Measurements from ENCODE around the gene WASF2.
"Not testable (repeated sequence)": the region's sequence is repeated elsewhere in the genome, so short reads cannot be mapped to it uniquely, and the experiment has no call there.

The WASF2 gene

DNA sequence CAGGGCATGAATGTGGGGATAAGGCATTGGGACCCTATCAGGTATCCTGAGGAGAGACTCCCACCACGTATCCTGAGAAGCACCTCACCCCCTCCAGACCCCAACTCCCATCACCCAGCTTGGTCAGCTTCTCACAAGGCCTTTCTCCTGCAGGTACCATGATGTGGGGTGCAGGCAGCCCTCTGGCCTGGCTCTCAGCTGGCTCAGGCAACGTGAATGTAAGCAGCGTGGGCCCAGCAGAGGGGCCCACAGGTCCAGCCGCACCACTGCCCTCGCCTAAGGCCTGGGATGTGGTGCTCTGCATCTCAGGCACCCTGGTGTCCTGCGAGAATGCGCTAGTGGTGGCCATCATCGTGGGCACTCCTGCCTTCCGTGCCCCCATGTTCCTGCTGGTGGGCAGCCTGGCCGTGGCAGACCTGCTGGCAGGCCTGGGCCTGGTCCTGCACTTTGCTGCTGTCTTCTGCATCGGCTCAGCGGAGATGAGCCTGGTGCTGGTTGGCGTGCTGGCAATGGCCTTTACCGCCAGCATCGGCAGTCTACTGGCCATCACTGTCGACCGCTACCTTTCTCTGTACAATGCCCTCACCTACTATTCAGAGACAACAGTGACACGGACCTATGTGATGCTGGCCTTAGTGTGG, 96.2 kb downstream of the WASF2 start:
- Histone ChIP-seq H3K36me3 (no peaks in the 10 kb centered on the region), H3K27me3 (no peaks in the 10 kb centered on the region), H3K9me3 (no peaks in the 10 kb centered on the region), H3K4me3 (ENCODE audit: low read depth, low read length) (no peak overlapping the region), H3K4me1 (peaks cover 4% of the 10 kb centered on the region; the same call in 1 of the 2 replicates)
- TF ChIP-seq, protein P1, sequence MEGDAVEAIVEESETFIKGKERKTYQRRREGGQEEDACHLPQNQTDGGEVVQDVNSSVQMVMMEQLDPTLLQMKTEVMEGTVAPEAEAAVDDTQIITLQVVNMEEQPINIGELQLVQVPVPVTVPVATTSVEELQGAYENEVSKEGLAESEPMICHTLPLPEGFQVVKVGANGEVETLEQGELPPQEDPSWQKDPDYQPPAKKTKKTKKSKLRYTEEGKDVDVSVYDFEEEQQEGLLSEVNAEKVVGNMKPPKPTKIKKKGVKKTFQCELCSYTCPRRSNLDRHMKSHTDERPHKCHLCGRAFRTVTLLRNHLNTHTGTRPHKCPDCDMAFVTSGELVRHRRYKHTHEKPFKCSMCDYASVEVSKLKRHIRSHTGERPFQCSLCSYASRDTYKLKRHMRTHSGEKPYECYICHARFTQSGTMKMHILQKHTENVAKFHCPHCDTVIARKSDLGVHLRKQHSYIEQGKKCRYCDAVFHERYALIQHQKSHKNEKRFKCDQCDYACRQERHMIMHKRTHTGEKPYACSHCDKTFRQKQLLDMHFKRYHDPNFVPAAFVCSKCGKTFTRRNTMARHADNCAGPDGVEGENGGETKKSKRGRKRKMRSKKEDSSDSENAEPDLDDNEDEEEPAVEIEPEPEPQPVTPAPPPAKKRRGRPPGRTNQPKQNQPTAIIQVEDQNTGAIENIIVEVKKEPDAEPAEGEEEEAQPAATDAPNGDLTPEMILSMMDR (IDR thresholded peaks at IDR 0.05; ENCODE audit: low read depth, low read length) = no peak
- no peak for DNase-seq

DNA sequence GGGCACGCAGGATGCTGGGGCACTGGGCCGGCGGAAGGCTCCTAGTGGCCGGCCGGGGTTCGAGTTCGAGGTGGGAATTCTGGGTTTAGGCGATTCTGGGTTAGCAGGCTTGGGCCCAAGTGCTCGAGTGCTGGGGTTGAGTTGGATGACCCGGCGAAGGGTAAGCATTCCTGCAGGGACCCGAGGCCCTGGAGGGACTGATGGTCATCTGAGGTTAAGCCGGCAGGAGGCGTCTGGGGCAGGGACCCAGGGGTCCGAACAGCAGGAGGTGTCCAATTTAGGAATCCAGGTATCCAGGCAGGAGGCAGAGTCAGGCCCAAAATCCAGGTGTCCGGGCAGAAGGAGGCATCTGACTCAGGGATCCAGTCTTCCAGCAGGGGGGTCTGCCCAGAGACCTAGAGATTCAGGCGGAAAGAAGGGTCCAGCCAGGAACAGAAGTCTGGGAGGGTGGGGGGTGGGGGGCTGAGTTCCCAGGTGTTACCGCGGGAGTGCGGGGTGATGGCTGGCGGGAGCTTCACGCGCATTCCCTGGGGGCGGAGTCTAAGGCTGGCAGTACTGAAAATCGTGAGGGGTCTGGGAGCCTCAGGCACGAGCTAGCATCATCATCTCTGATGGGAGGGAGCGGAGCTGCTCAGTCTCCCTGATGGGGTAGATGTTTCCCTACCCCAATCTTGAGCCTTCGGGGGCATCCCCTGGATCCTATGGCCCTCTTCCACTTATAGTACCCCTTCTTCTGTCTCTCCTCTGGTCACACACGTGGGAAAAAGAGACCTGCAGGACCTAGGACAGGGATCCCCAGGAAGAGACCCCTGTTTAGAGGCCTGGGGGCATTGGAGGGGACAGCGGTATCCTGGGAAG, 97.0 kb downstream of the WASF2 start:
- Histone ChIP-seq H3K9me3 (no peaks in the 10 kb centered on the region), H3K4me1 (peaks cover 4% of the 10 kb centered on the region; the same call in 1 of the 2 replicates), H3K36me3 (no peaks in the 10 kb centered on the region), H3K4me3 (ENCODE audit: low read depth, low read length) (peak overlapping the region; percentile 70), H3K27me3 (no peaks in the 10 kb centered on the region)
- TF ChIP-seq, protein P1 (IDR thresholded peaks at IDR 0.05; ENCODE audit: low read depth, low read length) = peak; percentile 28; the same call in 1 of the 2 replicates
- DNase-seq = no peak

DNA sequence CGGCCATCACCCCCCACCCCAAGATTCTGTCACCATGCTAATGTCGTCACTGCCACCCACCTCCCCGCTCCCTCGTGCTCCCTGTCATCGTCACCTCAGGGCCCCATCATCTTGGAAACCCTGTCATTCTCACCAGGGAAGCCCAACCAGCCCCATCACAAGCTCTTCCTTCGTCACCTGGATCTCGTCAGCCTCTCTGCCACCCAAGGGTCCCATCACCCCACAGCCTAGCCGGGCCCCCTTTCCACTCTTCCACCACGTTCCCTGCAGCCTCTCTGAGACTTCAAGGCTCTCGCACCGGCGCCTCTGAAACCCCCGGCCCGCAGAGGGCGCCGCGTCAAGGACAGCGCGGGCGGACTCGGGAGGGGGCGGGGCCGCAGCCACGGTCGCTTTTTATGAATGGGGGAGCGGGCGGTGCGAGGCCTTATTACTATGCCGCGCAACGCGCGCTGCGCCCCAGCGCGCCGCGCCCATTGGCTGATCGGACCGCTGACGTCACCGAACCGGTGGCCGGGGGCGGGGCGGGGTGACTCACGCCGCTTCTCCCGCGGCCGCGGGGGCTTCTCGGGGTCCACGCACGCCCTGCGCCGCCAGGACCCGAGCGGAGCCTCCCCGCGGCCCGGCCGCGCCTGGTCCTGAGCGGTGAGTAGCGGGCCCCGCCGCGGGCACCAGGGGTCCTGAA, 97.7 kb downstream of the WASF2 start, which contains the start of gene GPR3:
Gene GPR3, plus strand, starts transcription at position 527 of the 682 bp plus-strand sequence. CDS start 1,177 bp downstream, outside the sequence.
- Histone ChIP-seq H3K27me3 (no peaks in the 10 kb centered on the region), H3K4me3 (ENCODE audit: low read depth, low read length) (peak within 1 kb of the TSS; percentile 70), H3K36me3 (no peaks in the 10 kb centered on the region), H3K4me1 (peaks cover 4% of the 10 kb centered on the region; the same call in 1 of the 2 replicates), H3K9me3 (no peaks in the 10 kb centered on the region)
- TF ChIP-seq, protein P1 (IDR thresholded peaks at IDR 0.05; ENCODE audit: low read depth, low read length) = peak; percentile 54
- peak; percentile 91 for DNase-seq

DNA sequence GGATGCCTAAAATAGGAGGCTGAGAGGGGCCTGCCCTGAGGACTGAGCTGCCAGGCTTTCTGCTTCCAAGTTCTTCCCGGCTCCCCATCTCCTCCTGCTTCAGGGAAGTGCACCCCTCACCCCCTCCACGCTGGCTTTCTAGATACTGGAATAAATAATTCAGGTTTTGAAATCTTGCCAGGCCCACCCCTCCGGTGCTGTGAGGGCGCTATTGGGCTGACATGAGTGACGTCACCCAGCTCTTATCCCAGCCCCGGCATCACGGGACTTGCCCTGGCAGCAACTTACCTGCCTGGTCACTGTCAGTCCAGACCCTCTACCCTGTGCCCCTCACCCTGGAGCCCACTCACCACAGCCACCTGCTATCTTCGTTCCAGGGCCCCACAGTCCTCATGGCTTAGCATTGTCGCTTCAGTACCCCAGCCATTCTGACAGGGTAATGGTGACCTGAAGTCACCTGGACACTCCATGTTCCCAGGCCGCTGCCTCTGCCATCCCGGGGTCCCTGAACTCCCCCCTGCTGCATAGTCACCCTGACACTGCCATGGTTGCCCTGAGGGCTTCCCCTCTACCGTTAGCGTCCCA, 98.4 kb downstream of the WASF2 start:
- H3K4me1 ChIP-seq = peaks cover 4% of the 10 kb centered on the region; the same call in 1 of the 2 replicates
- no peak for DNase-seq
- no peaks in the 10 kb centered on the region for H3K9me3 ChIP-seq
- TF ChIP-seq, protein P1 (IDR thresholded peaks at IDR 0.05; ENCODE audit: low read depth, low read length) = no peak
- H3K4me3 ChIP-seq (ENCODE audit: low read depth, low read length) = no peak overlapping the region
- no peaks in the 10 kb centered on the region for H3K27me3 ChIP-seq
- no peaks in the 10 kb centered on the region for H3K36me3 ChIP-seq

DNA sequence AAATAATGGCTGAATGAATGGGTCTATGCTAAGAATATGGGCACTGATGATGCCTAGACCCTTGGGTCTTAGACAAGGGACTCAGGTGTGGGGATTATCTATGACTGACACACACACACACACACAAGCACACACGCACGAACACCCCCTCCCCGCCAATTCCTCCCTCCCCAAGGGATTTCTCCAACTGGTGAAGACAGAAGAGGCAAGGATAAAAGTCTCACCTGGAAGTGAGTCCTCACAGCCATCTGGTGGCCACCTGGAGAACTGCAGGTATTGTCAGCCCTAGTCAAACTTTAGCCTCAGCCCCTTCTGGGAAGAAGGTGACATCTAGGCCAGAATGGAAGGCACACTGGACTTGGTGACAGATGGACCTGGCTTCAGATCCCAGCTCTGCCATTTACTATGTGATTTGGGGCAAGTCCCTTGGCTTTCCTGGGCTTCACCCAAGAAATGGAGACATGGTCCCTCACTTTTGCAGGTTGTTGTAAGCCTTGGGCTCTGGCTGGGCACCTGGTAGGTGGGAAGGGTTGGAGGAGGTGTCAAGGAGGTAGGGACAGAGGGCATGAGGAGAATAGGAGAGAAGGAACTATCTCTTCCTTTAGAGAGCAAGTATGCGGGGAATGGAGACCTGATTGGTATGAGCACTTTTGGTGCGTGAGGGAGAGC, 101.5 kb downstream of the WASF2 start:
- no peak overlapping the region for H3K4me3 ChIP-seq (ENCODE audit: low read depth, low read length)
- no peaks in the 10 kb centered on the region for H3K9me3 ChIP-seq
- DNase-seq = peak; percentile 55
- TF ChIP-seq, protein P1 (IDR thresholded peaks at IDR 0.05; ENCODE audit: low read depth, low read length) = peak; percentile 79
- no peaks in the 10 kb centered on the region for H3K36me3 ChIP-seq
- H3K27me3 ChIP-seq = no peaks in the 10 kb centered on the region
- H3K4me1 ChIP-seq = peaks cover 4% of the 10 kb centered on the region; the same call in 1 of the 2 replicates

DNA sequence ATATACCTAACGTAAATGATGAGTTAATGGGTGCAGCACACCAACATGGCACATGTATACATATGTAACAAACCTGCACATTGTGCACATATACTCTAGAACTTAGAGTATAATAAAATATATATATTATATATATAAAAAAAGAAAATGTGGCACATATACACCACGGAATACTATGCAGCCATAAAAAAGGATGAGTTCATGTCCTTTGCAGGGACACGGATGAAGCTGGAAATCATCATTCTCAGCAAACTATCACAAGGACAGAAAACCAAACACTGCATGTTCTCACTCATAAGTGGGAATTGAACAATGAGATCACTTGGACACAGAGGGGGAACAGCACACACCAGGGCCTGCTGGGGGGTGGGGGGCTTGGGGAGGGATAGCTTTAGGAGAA, 105.2 kb downstream of the WASF2 start:
- H3K9me3 ChIP-seq; DNase-seq; H3K4me1 ChIP-seq; H3K4me3 ChIP-seq (ENCODE audit: low read depth, low read length); H3K27me3 ChIP-seq; H3K36me3 ChIP-seq: not testable (repeated sequence)

All from BE2C (cell line).